Measurements from ENCODE around the gene NDUFS4. TPM values are rescaled to one million over a fixed set of nuclear protein-coding genes. Genes with fewer than 3 reads are reported as not detected.
"Not testable (repeated sequence)": the region's sequence is repeated elsewhere in the genome, so short reads cannot be mapped to it uniquely, and the experiment has no call there.

NDUFS4 gene
- total RNA-seq, 1 experiment from 2014 or later = 72.6 TPM

- no TSS peak for BruUV-seq (replicated peaks)
Measured at GRCh38 chr5:53515988-53516387, 44.5 kb upstream of the NDUFS4 start.

GRCh38 chr5:53520813-53521212, 39.6 kb upstream of the NDUFS4 start:
- no peak for ATAC-seq
- Histone ChIP-seq H3K9me2 (replicated peaks; ENCODE audit: low read length) (no peaks in the 10 kb centered on the region), H3K27ac (ENCODE audit: low read length) (no peak overlapping the region), H3K9me3 (ENCODE audit: low read length) (no peaks in the 10 kb centered on the region), H3K9ac (ENCODE audit: low read length) (no peak overlapping the region), H3K79me2 (ENCODE audit: low read length) (no peaks in the 10 kb centered on the region), H3K4me3 (ENCODE audit: low read length) (no peak overlapping the region), H3F3A (ENCODE audit: low read length, unreplicated experiment) (no peaks in the 10 kb centered on the region), H3K36me3 (ENCODE audit: low read depth, low read length) (no peaks in the 10 kb centered on the region), H4K20me1 (ENCODE audit: low read length) (no peaks in the 10 kb centered on the region), H3K4me1 (ENCODE audit: insufficient read depth, low read length) (peaks cover 7% of the 10 kb centered on the region), H3K4me2 (ENCODE audit: low read length) (no peak overlapping the region), H3K27me3 (ENCODE audit: low read length) (no peaks in the 10 kb centered on the region), H2AFZ (ENCODE audit: low read length) (no peak overlapping the region)
- intact Hi-C loops (cut with micrococcal nuclease) = no loop called here
- no peak for TF ChIP-seq EZH2phosphoT487 (IDR thresholded peaks at IDR 0.05; ENCODE audit: borderline replicate concordance, low read length)
- POLR2A ChIA-PET (ENCODE audit: unreplicated experiment) = no interaction called here
- no TSS peak for BruUV-seq (replicated peaks)
- CTCF ChIA-PET = no interaction called here
- DNase-seq = no peak

More at GRCh38 chr5:53515988-53516387, 44.5 kb upstream of the NDUFS4 start:
- Histone ChIP-seq H3K79me2 (ENCODE audit: low read length) (no peaks in the 10 kb centered on the region), H3K9me3 (ENCODE audit: low read length) (no peaks in the 10 kb centered on the region), H3K36me3 (ENCODE audit: low read depth, low read length) (no peaks in the 10 kb centered on the region), H3K27ac (ENCODE audit: low read length) (no peak overlapping the region), H4K20me1 (ENCODE audit: low read length) (no peaks in the 10 kb centered on the region), H3K9me2 (replicated peaks; ENCODE audit: low read length) (no peaks in the 10 kb centered on the region), H3K4me2 (ENCODE audit: low read length) (no peak overlapping the region), H3K27me3 (ENCODE audit: low read length) (no peaks in the 10 kb centered on the region), H3K9ac (ENCODE audit: low read length) (no peak overlapping the region), H3K4me3 (ENCODE audit: low read length) (no peak overlapping the region), H3K4me1 (ENCODE audit: insufficient read depth, low read length) (peaks cover 7% of the 10 kb centered on the region), H2AFZ (ENCODE audit: low read length) (no peak overlapping the region), H3F3A (ENCODE audit: low read length, unreplicated experiment) (no peaks in the 10 kb centered on the region)
- no peak for ATAC-seq
- ChIA-PET CTCF (no interaction called here), POLR2A (ENCODE audit: unreplicated experiment) (no interaction called here)
- DNase-seq = no peak
- intact Hi-C loops (cut with micrococcal nuclease) = no loop called here
- no peak for TF ChIP-seq CTCF (conservative IDR thresholded peaks at IDR 0.05; ENCODE audit: low read depth, low read length)
- TF ChIP-seq EZH2phosphoT487 (IDR thresholded peaks at IDR 0.05; ENCODE audit: borderline replicate concordance, low read length) = no peak

- H3K79me2 ChIP-seq (ENCODE audit: low read length) = no peaks in the 10 kb centered on the region
- TF ChIP-seq CTCF (conservative IDR thresholded peaks at IDR 0.05; ENCODE audit: low read depth, low read length) = no peak
- TF ChIP-seq EZH2 (IDR thresholded peaks at IDR 0.05; ENCODE audit: low read length, unreplicated experiment) = no peak
- no peak for TF ChIP-seq EZH2phosphoT487 (IDR thresholded peaks at IDR 0.05; ENCODE audit: borderline replicate concordance, low read length)
- BruUV-seq (replicated peaks) = no TSS peak
- ChIA-PET CTCF (no interaction called here), POLR2A (ENCODE audit: unreplicated experiment) (no interaction called here)
- ATAC-seq (no peak), DNase-seq (no peak)
- no peaks in the 10 kb centered on the region for H3F3A ChIP-seq (ENCODE audit: low read length, unreplicated experiment)
- H2AFZ ChIP-seq (ENCODE audit: low read length) = no peak overlapping the region
- H3K4me3 ChIP-seq (ENCODE audit: low read length) = no peak overlapping the region
- no peak overlapping the region for H3K27ac ChIP-seq (ENCODE audit: low read length)
- H3K36me3 ChIP-seq (ENCODE audit: low read depth, low read length) = no peaks in the 10 kb centered on the region
- H3K9me3 ChIP-seq (ENCODE audit: low read length) = no peaks in the 10 kb centered on the region
- H3K27me3 ChIP-seq (ENCODE audit: low read length) = no peaks in the 10 kb centered on the region
- intact Hi-C loops (cut with micrococcal nuclease) = no loop called here
- no peaks in the 10 kb centered on the region for H3K4me1 ChIP-seq (ENCODE audit: insufficient read depth, low read length)
- no peaks in the 10 kb centered on the region for H3K9me2 ChIP-seq (replicated peaks; ENCODE audit: low read length)
- no peak overlapping the region for H3K4me2 ChIP-seq (ENCODE audit: low read length)
- H4K20me1 ChIP-seq (ENCODE audit: low read length) = no peaks in the 10 kb centered on the region
- H3K9ac ChIP-seq (ENCODE audit: low read length) = no peak overlapping the region
Measured at GRCh38 chr5:53537711-53538110, 22.7 kb upstream of the NDUFS4 start.

- H3K4me1 ChIP-seq (ENCODE audit: insufficient read depth, low read length); DNase-seq; H3K4me3 ChIP-seq (ENCODE audit: low read length); H3K9me2 ChIP-seq (replicated peaks; ENCODE audit: low read length); H3K9me3 ChIP-seq (ENCODE audit: low read length); H3K36me3 ChIP-seq (ENCODE audit: low read depth, low read length); H3F3A ChIP-seq (ENCODE audit: low read length, unreplicated experiment); POLR2A ChIA-PET (ENCODE audit: unreplicated experiment); BruUV-seq (replicated peaks); CTCF ChIA-PET; H3K79me2 ChIP-seq (ENCODE audit: low read length); H3K27me3 ChIP-seq (ENCODE audit: low read length); H4K20me1 ChIP-seq (ENCODE audit: low read length); intact Hi-C loops (cut with micrococcal nuclease); H3K9ac ChIP-seq (ENCODE audit: low read length); ATAC-seq; H2AFZ ChIP-seq (ENCODE audit: low read length); H3K27ac ChIP-seq (ENCODE audit: low read length); H3K4me2 ChIP-seq (ENCODE audit: low read length): not testable (repeated sequence)
Measured at GRCh38 chr5:53540739-53541138, 19.7 kb upstream of the NDUFS4 start.

All from PC-3 (cell line).